Putamen (tissue), 1 donor: Measurements from ENCODE around the gene SERPINI1.

ENCODE experiments used
- DNase-seq: peaks from one replicate; pipeline ENCODE4 v3.0.0-alpha.2; 2016; ENCODE audit warnings: low spot score

SERPINI1 gene, protein sequence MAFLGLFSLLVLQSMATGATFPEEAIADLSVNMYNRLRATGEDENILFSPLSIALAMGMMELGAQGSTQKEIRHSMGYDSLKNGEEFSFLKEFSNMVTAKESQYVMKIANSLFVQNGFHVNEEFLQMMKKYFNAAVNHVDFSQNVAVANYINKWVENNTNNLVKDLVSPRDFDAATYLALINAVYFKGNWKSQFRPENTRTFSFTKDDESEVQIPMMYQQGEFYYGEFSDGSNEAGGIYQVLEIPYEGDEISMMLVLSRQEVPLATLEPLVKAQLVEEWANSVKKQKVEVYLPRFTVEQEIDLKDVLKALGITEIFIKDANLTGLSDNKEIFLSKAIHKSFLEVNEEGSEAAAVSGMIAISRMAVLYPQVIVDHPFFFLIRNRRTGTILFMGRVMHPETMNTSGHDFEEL

DNA sequence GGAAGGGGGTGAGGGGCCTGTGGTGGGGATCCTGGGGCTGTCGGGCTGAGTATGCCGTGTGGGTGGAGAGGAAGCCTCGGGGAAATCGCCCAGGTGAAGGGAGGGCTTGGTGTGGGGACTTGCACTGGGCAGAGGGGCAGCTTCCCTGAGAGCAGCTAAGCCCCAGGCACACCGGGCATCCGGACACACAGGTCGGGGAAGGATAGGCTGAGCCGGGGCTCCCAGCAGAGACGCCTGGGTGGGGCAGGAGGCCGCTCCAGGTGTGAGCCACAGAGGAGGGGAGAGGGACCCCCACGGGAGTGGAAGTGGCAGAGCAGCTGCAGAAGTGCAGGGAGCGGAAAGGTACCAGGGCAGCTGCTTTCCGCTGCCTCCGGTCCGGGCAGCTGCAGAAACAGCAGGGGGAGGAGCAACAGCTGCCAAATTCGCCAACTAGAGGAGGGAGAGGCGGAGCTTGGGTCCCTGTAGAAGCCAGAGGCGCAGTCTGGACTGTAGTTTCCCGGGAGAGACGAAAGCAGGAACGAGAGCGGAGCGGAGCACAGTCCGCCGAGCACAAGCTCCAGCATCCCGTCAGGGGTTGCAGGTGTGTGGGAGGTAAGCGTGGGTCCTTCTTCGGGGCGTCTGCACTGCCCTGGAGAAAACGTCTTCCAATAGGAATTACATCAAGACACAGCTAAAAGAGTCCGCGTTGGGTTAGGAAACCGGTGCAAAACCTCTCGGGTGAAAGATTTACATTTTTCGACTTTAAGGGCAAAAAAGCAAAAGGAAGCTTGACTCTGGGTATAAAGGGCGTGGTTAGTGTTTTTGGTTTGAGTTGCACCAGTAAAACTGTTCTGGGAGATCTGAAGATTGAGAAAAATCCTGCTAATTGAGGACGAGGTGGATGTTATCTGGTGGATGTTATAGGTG lies at the start of gene SERPINI1:
Gene SERPINI1, plus strand, starts transcription at position 489 of the 906 bp plus-strand sequence. CDS start 53,408 bp downstream, outside the sequence.
- peak; percentile 96 for DNase-seq

DNA sequence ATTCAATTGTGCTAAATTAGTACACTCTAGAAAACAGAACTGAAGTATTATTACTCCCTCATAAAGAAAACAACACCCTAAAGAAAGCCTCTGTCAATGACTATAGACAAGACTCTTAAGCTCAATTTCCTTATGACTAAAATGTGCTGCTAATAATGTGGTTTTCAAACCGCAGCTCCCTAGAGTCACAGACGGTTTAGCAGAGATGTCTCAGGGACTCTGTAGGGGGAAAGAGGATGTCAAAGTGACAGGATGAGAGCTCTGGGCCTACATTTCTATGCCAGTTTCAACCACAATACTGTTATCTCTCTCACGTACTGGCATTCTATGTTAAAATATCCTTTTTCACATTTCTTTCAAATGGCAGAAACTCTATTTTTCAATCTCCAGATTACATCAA lies 44.2 kb upstream of the SERPINI1 start:
- DNase-seq, result no peak

DNA sequence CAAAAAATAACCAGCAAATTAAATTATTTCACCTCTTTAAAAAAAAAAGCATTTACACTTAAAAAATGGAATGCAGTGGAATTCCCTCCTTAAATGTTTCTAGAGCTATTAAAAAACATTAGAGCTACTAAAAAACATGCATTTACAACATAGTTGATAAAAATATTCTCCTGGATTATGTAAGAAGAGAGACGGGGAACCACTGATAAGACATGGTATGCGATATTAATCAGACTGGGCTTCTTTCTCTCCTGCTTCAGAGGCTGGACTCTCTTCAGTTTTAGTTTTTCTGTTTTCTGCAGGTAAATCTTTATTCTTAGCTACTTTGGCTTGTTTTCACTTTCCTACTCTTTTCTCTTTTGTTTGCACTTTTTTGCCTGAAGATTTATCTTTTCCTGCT lies 41.4 kb upstream of the SERPINI1 start:
- no peak for DNase-seq

DNA sequence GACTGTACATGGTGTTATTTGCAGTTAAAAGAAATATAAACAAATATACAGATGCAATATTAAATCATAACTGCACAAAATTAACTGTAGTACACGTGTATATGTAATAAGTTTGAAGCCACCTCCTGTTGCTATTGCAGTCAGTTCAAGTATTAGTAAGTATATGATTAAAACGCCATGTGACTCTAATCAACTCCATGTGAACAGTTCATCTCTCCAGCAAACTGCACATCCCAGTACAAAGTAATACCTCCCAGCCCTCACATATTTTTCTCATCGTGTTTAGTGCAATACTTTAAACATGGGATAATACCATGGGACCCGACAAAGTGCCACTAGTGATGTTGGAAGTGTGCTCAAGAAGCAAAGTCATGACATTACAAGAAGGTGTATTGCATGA lies 35.5 kb upstream of the SERPINI1 start:
- DNase-seq, result no peak

DNA sequence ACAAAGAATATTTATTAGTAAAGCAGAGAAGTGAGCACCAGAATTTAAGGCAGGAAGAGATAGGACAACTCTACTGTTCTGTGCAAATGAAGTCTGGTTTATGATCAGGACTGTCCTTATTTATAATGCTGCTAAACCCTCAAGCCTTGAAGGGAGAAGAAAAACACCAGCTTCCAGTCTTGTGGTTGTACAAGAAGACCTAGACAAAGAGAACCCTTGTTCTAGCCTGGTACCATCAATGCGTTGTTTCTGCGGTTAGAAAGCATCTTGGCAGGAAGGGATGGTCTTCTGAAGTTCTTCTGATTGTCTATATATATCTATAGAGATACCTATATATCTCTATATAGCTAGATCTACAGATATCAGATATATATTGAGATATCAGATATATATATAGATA lies 34.6 kb upstream of the SERPINI1 start:
- DNase-seq, result no peak

DNA sequence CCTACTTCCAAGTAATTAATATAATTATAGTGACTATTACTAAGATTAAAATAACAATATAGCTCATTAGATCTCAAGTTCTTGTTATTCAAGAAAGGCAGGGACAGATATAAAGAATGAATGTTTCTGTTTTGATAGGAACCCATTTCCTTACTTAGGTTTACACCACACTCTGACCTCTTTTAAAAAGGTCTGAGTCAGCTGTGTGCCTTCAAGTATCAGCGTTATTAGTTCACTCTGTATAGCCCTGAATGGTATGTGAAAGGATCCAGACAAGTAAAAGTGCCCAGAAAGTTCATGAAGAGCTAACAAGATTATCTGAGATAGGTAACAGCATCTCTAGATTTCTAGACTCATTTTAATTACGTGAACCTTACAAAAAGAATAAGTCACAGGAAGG lies 29.7 kb upstream of the SERPINI1 start:
- DNase-seq, result no peak

DNA sequence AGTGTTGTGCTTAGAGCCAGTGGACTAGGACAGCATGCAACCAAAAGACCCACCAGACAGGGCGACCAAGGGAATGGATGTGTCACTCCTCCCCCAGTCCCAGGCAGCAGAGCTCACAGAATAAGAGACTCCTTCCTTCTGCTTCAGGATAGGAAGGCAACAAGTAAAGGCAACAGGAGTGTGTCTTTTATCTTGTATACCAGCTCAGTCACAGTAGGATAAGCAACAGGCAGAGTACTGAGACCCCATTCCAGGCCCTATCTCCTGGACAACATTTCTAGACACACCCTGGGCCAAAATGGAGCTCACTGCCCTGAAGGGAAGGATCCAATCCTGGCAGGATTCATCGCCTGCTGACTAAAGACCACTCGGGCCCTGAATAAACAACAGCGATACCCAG lies 25.8 kb upstream of the SERPINI1 start:
- no peak for DNase-seq

DNA sequence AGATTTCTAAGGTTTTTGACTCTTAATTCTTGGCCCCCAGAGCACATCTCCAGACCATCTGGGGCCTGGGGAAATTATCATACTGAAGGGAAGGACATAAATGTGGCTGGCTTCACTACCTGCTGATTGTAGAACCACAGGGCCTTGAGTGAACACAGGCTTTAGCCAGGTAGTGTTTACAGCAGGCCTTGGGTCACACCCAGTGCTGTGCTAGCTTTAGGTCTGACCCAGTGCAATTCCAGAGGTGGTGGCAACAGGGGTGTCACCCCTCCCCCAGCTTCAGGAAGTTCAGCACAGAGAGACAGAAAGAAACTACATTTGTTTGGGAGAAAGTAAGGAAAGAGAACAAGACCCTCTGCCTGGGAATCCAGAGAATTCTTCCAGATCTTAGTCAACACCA lies 25.0 kb upstream of the SERPINI1 start:
- no peak for DNase-seq

DNA sequence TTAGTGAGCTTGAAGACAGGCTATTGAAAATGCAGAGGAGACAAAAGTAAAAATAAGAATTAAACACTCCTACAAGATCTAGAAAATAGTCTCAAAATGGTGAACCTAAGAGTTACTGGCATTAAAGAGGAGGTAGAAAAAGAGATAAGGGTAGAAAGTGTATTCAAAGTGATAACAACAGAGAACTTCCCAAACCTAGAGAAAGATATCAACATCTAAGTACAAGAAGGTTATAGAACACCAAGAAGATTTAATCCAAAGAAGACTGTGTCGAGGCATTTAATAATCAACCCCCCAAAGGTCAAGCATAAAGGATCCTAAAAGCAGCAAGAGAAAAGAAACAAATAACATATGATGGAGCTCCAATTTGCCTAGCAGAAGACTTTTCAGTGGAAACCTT lies 24.1 kb upstream of the SERPINI1 start:
- no peak for DNase-seq

DNA sequence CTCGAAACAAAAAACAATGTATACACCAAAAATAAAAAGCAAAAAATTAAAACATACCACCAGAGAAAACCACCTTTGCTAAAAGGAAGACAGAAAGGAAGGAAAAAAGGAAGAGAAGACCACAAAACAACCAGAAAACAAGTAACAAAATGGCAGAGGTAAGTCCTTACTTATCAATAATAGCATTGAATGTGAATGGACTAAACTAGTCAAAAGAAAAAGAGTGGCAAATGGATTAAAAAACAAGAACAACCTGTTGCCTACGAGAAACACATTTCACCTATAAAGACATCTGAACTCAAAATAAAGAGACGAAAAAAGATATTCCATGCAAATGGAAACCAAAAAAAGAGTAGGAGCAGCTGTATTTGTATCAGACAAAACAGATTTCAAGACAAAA lies 23.1 kb upstream of the SERPINI1 start:
- DNase-seq, result no peak

DNA sequence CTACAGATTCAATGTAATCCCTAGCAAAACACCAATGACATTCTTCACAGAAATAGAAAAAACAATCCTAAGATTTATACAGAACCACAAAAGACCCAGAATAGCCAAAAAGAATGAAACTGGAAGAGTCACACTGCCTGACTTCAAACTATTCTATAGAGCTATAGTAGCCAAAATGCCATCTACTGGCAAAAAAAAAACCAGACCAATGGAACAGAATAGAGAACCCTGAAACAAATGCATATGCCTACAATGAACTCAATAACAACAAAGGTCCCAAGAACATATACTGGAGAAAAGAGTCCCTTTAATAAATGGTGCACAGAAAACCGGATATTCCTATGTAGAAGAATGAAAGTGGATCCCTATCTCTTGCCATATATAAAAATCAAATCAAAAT lies 20.6 kb upstream of the SERPINI1 start:
- no peak for DNase-seq

DNA sequence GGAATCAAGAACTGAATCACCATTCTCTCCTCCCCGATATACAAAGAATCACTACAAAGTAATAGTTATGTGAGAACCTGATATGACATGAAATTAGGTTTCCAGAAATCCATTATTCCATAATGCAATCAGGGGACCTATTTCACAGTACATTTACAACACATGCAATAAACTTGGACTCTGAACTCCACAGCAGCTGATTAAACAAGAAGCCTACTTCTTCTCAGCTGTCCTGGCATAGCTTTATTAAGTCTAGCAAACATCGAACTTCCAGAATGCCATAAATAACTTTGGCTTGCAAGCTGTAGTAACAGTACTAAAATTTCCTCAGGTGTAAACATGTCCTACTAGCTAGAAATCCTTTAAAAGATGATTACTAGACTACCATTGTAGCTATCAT lies 18.6 kb upstream of the SERPINI1 start:
- no peak for DNase-seq

DNA sequence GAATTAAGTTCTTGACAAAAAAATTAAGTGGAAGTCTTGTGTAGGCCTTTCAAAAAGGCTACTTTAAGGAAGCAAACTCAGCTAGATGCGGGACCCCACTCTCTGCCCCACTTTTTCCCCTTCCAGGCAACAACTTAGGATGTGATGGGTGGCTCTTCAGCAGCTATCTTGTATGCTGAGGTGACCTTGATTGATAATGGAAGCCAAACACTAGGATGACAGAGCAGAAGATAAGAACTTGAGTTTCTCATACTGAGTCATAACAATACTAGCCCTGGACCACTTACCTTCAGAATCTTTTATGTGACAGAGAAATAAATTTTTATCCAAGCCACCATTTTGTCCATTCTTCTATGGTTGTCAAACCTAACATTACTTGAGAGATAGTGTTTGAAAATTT lies 16.9 kb upstream of the SERPINI1 start:
- no peak for DNase-seq

DNA sequence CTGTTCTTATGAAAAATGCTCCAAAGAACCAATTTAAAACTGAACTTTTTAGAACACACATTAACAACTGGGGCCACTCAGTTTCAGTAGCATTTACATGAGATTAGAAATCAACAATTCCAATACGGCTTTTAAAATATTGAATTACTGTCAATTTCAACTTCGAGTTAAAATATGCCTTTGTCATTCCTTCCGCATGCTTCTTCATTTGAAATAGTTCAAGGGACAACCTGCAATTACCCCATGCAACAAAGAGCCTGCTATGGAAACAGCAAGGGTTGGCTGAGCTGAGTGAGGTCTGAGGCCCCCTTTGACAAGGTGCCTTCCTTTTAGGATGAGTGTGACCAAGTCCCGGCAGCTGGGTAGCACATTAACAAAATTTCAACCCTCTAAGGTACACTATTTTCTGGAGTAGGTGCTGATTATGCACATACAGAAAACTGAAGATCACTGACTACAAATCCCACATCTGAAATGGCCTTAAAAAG lies 12.5 kb upstream of the SERPINI1 start:
- DNase-seq, result no peak

DNA sequence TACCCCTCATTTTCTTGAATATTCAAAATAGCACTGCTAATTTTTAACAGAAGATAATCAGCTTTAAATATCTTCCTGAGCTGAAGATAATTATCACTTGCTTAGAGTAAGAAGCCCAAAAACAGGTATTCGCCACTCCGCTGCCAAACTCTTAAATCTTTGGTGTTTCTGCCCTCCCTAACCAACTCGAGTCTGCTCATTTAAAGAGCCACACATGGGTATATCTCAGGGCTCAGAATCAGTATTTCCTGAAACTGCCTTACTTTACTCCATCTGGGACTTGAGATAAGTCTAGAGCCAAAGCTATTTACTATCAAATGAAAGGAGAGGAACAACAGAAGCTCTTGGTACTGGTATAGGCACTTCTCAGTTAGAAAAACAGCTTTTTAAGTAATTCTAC lies 11.6 kb upstream of the SERPINI1 start:
- DNase-seq, result no peak

DNA sequence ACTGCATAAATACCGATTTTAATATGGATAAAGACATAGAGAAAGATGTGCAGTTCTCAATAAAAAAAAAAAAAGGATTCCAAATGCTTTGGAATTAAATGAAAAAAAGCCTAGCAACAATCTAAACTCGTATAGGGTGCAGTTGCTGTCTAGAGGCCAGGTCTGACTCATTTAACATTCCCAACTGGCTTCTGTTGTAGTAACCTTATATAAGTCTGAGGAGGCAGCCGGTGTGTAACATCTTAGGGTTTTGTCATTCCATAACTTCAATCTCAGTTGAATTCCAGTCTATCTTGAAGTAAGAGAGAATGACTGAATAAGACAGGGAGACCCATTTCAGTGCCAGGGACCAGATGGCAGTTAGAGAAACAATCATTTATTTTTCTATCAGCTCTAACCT lies 7.3 kb upstream of the SERPINI1 start:
- no peak for DNase-seq

DNA sequence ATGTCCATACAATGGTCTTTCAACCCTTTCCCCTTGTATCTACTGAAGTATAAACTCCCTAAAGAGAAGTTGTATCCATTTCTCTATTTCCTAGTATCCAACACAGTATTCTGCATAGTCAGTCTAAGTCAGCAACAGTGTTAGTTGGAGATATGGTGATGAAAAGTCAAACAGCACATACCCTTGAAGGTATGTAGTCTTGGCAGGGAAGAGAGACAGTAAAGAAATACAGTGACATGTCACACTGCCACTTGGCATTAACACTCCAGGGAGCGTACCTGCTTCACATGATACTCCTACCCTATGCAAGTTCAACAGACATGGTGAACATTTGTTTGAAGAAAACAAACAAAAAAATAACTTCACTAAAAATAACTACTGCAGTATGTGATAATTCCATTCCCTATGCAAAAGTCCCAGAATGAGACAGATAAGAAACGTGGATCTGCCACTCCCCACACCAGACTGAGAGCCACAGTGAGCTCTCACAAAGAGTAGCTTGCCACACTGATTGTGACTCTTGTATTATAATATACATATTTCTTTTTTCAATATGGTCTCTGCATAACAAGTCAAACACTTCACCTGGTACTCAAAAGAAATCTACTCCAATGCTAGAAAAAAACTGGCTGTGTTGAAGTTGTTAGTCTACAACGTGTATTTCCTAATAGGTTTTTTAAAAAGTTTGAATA lies 6.7 kb upstream of the SERPINI1 start:
- DNase-seq, result no peak

DNA sequence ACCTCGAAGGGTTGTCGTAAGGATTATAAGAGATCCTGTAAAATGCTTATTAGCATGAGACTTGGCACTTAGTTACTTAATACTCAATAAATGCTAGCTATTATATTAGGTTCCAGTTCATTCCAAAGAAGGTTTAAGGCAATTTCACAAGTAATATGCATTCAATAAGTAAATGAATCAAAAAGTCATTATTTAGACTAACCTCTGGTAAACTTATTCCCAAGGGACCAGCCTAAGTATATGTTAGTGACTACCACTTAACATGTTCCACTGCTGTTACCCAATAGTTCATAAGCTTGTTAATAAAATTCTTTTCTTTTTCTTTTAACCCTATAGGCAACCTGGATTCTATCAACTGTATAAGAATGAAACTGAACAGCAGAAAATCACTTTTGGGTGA lies 5.9 kb upstream of the SERPINI1 start:
- no peak for DNase-seq

DNA sequence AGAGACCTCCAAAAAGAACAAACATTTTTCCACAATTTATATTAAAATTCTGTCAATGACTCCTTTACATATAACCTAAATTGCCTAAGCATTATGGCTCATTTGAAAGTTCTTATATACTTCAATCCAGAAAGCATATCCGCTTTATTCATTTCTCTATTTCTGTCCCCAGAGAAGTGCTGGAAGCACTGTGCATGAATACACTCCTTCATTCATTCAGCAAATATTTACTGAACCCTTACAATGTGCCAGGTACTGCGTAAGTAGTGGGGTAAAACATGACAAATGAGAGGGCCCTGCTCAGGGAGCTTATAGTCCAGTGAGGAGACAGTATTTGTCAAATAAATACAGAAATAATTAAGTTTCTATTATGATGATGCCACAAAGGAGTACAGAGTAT lies 4.1 kb upstream of the SERPINI1 start:
- no peak for DNase-seq

DNA sequence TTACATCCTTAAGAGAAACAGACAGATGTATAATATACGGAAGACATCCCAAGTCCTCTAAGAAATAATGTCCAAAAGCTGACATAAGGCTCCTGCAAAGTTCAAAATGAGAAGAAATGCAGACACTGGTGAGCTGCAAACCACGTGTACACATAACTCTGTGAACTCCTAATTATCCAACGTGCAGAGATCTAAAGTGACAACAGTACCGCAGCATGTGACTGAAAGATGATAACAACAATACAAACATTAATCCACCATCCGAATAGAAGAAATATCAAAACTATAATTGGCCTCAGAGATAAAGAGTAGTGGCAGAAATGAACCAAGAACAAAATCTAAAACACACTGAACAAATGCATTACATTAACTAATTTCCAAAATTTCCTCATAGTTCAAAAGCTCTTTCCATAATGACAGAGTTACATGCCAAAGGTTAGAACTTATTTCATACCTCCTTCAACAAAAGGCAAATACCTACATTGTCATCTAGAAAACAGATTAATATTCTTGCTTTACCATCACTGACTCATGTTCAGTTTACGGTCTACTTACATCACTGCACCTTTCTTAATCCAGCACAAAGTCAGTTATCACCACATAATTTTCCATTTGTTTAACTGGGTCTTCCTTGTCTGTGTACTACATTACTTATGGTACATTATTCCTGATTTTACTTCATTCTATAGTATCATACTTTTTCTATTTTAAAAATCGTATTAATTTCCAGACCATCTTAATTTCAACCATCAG lies 3.0 kb upstream of the SERPINI1 start:
- no peak for DNase-seq

DNA sequence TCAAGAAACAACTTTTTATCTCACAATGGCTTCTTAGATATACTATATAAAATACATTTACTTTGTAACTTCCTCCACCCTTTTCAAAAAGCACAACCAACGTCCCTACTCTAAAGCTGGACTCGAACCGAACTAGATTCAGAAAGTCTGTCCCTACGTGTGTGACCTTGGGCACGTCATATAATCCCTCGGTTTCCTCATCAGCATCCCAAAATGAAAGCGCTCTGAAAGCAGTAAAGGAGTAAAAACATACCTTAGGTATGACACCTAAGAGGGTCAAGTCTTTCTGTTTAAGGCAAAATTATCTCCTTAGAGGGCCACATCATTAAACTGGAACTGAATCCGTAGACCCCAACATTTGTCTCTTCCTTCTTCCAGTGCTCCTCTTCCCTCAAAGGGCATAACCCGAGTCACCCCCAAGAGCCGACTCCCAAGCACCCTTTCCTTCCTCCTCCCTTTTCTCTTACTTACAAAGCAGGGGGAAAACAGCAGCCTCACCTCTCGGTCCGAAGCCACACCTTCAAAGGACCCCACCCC lies 1.5 kb upstream of the SERPINI1 start:
- DNase-seq, result no peak
